ENCODE results near the gene PYCR2.
"Not testable (repeated sequence)": the region's sequence is repeated elsewhere in the genome, so short reads cannot be mapped to it uniquely, and the experiment has no call there.

Gene PYCR2

GRCh38 chr1:225937048-225937968, 13.3 kb upstream of the PYCR2 start:
- DNase-seq, result no peak
- TF ChIP-seq POLR2A (IDR thresholded peaks at IDR 0.05; ENCODE audit: low read length) (no peak), GATA1 (IDR thresholded peaks at IDR 0.05; ENCODE audit: low read depth, low read length) (no peak)

- DNase-seq, result no peak
- TF ChIP-seq POLR2A (IDR thresholded peaks at IDR 0.05; ENCODE audit: low read length) (no peak), GATA1 (IDR thresholded peaks at IDR 0.05; ENCODE audit: low read depth, low read length) (no peak)
Observed at GRCh38 chr1:225936523-225936922, 12.5 kb upstream of the PYCR2 start.

- not testable (repeated sequence) for DNase-seq
Observed at GRCh38 chr1:225936086-225936485, 12.0 kb upstream of the PYCR2 start.

GRCh38 chr1:225934711-225935110, 10.7 kb upstream of the PYCR2 start:
- TF ChIP-seq GATA1 (IDR thresholded peaks at IDR 0.05; ENCODE audit: low read depth, low read length), result no peak
- DNase-seq, result no peak

GRCh38 chr1:225933072-225933471, 9.0 kb upstream of the PYCR2 start:
- TF ChIP-seq POLR2A (IDR thresholded peaks at IDR 0.05; ENCODE audit: low read length) (no peak), GATA1 (IDR thresholded peaks at IDR 0.05; ENCODE audit: low read depth, low read length) (no peak)
- DNase-seq, result peak in 1 of 2 experiments; percentile 34

GRCh38 chr1:225931270-225932136, 7.5 kb upstream of the PYCR2 start:
- TF ChIP-seq GATA1 (IDR thresholded peaks at IDR 0.05; ENCODE audit: low read depth, low read length), result no peak
- TF ChIP-seq POLR2A (IDR thresholded peaks at IDR 0.05; ENCODE audit: low read length), result no peak

GRCh38 chr1:225930566-225930965, 6.5 kb upstream of the PYCR2 start:
- TF ChIP-seq POLR2A (IDR thresholded peaks at IDR 0.05; ENCODE audit: low read length) (no peak), GATA1 (IDR thresholded peaks at IDR 0.05; ENCODE audit: low read depth, low read length) (no peak)

More at GRCh38 chr1:225931270-225932136, 7.5 kb upstream of the PYCR2 start:
- peak; percentile 75 to 85 for DNase-seq

GRCh38 chr1:225929462-225929861, 5.4 kb upstream of the PYCR2 start:
- DNase-seq, result not testable (repeated sequence)

More at GRCh38 chr1:225930566-225930965, 6.5 kb upstream of the PYCR2 start:
- peak; percentile 33 to 52 for DNase-seq

GRCh38 chr1:225928186-225929175, 4.4 kb upstream of the PYCR2 start:
- TF ChIP-seq POLR2A (IDR thresholded peaks at IDR 0.05; ENCODE audit: low read length) (peak; percentile 82), GATA1 (IDR thresholded peaks at IDR 0.05; ENCODE audit: low read depth, low read length) (peak; percentile 89)
- DNase-seq, result peak; percentile 95 to 99

GRCh38 chr1:225926551-225927113, 2.6 kb upstream of the PYCR2 start:
- DNase-seq, result peak; percentile 45 to 46
- TF ChIP-seq GATA1 (IDR thresholded peaks at IDR 0.05; ENCODE audit: low read depth, low read length), result no peak
- no peak for TF ChIP-seq POLR2A (IDR thresholded peaks at IDR 0.05; ENCODE audit: low read length)

- DNase-seq, result no peak
- TF ChIP-seq POLR2A (IDR thresholded peaks at IDR 0.05; ENCODE audit: low read length) (no peak), GATA1 (IDR thresholded peaks at IDR 0.05; ENCODE audit: low read depth, low read length) (no peak)
Observed at GRCh38 chr1:225923381-225923691, 714 bp downstream of the PYCR2 start.

GRCh38 chr1:225921734-225922709, 2.0 kb downstream of the PYCR2 start:
- DNase-seq, result no peak
- TF ChIP-seq POLR2A (IDR thresholded peaks at IDR 0.05; ENCODE audit: low read length) (no peak), GATA1 (IDR thresholded peaks at IDR 0.05; ENCODE audit: low read depth, low read length) (no peak)

Measured in erythroblast (primary cell).